Fibroblast of the aortic adventitia (primary cell): ENCODE data around the gene MYRFL. TPM values are rescaled to one million over a fixed set of nuclear protein-coding genes. Genes with fewer than 3 reads are reported as not detected.

Experiments used
- DNase-seq: peaks from one replicate; pipeline ENCODE4 v3.0.0-alpha.2; 2010; ENCODE audit warnings: low read depth
- H3K4me3 ChIP-seq: 2 replicates; pipeline ENCODE4 v1.5.1; 2011; ENCODE audit warnings: low read depth, mild to moderate bottlenecking, control low read depth, low read length, moderate library complexity
- CTCF ChIP-seq: IDR thresholded peaks from 2 replicates; pipeline ENCODE4 v1.5.1; 2011; ENCODE audit warnings: mild to moderate bottlenecking, low read length, control low read depth, inconsistent platforms; ENCODE audit not compliant: insufficient read depth
- total RNA-seq: library from RNA; depleted of rRNA; stranded (reverse); fragments of >200 nt; gene quantifications from 2 replicates; pipeline ENCODE4 v1.2.3, GENCODE V29; 2012; ENCODE audit warnings: low replicate concordance

Gene MYRFL
- total RNA-seq, 1 donor, result not detected

- no peak overlapping the region for H3K4me3 ChIP-seq
- no peak for TF ChIP-seq CTCF
- no peak for DNase-seq
These were observed 41.7 kb downstream of the MYRFL start for GRCh38 chr12:69866698-69867097.

- no peak for DNase-seq
- no peak overlapping the region for H3K4me3 ChIP-seq
- no peak for TF ChIP-seq CTCF
These were observed 43.7 kb downstream of the MYRFL start for GRCh38 chr12:69868695-69869094.

DNA sequence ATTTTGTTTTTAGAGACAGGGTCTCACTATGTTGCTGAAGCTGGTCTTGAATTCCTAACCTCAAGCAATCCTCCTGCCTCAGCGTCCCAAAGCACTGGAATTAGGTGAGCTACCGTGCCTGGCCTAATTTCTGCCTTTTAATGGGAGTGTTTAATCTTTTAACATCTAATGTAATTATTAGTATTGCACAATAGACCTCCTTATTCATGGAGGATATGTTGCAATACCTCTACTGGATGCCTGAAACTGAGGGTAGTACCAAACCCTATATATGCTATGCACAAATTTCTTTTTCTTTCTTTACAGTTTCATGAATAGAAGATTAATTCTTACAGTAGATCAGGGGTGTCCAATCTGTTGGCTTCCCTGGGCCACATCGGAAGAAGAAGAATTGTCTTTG lies 47.8 kb downstream of the MYRFL start:
- peak; percentile 15 for DNase-seq
- no peak for TF ChIP-seq CTCF
- H3K4me3 ChIP-seq, result no peak overlapping the region

GRCh38 chr12:69873429-69873828 lies 48.4 kb downstream of the MYRFL start:
- no peak overlapping the region for H3K4me3 ChIP-seq
- no peak for TF ChIP-seq CTCF
- DNase-seq, result peak; percentile 69

DNA sequence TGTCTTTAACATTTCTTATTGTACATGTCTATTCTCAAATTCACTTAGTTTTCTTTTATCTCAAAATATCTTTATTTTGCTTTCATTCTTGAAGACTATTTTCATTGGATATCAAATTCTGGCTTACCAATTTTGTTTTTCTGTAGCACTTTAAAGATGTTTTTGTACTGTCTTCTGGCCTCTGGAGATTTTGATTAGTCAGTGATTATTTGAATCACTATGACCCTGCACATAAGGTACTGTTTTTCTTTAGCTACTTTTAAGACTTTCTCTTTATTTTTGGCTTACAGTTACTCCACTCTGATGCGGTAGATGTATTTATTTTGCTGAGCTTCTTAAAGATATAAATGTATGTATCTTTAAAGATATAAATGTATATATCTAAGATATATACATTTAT lies 49.6 kb downstream of the MYRFL start:
- TF ChIP-seq CTCF, result no peak
- DNase-seq, result no peak
- no peak overlapping the region for H3K4me3 ChIP-seq

GRCh38 chr12:69875416-69875935 lies 50.4 kb downstream of the MYRFL start:
- H3K4me3 ChIP-seq, result no peak overlapping the region
- no peak for TF ChIP-seq CTCF
- no peak for DNase-seq
